Lung (tissue), 12 donors: ENCODE measurements around the gene ALDH1A3. TPM values are rescaled to one million over a fixed set of nuclear protein-coding genes. Genes with fewer than 3 reads are reported as not detected.

Experiments
- ATAC-seq: fragments of 200-7000 bp; cut with Tn5 transposase; one replicate; pipeline ENCODE4 v1.9.1; 2020; ENCODE audit warnings: moderate number of reproducible peaks; ENCODE audit not compliant: insufficient read depth, low FRiP score
- DNase-seq, 3 donors: peaks; one replicate each; pipeline ENCODE4 v3.0.0-alpha.2; 2013 to 2017
- H3K27ac ChIP-seq, 2 donors: one replicate each; pipeline ENCODE4 v1.5.1; 2013; ENCODE audit warnings: mild to moderate bottlenecking in 2 of 2, moderate library complexity in 2 of 2, control low read depth in 1 of 2, inconsistent platforms in 1 of 2, low read depth in 1 of 2, low read length in 1 of 2
- H3K27me3 ChIP-seq, 3 donors: one replicate each; pipeline ENCODE4 v1.5.1; 2013; ENCODE audit warnings: low read length in 2 of 3; ENCODE audit not compliant: control insufficient read depth in 3 of 3, insufficient read depth in 3 of 3
- H3K36me3 ChIP-seq, 4 donors: one replicate each; pipeline ENCODE4 v1.5.1; 2013; ENCODE audit warnings: low read length in 4 of 4, mild to moderate bottlenecking in 1 of 4, moderate library complexity in 1 of 4; ENCODE audit not compliant: control insufficient read depth in 4 of 4, insufficient read depth in 4 of 4
- H3K4me1 ChIP-seq, 5 donors: one replicate each; pipeline ENCODE4 v1.5.1; 2013; ENCODE audit warnings: low read length in 5 of 5, mild to moderate bottlenecking in 2 of 5, moderate library complexity in 1 of 5; ENCODE audit not compliant: control insufficient read depth in 5 of 5, insufficient read depth in 5 of 5
- H3K4me3 ChIP-seq: one replicate; pipeline ENCODE4 v1.5.1; 2013; ENCODE audit warnings: mild to moderate bottlenecking, control low read depth, moderate library complexity
- H3K9ac ChIP-seq, 2 donors: one replicate each; pipeline ENCODE4 v1.5.1; 2013; ENCODE audit warnings: low read length in 2 of 2, control low read depth in 1 of 2; ENCODE audit not compliant: insufficient read depth in 1 of 2
- H3K9me3 ChIP-seq, 4 donors: one replicate each; pipeline ENCODE4 v1.5.1; 2013; ENCODE audit warnings: low read length in 3 of 4, mild to moderate bottlenecking in 1 of 4, moderate library complexity in 1 of 4; ENCODE audit not compliant: control insufficient read depth in 4 of 4, insufficient read depth in 3 of 4
- WGBS, 2 donors: extraction: QIAGEN DNeasy Blood & Tissue Kit; methylation state at CpG; one replicate each; pipeline ENCODE4 v1.1.7; 2013; 5-methylcytosine and 5-hydroxymethylcytosine counted together
- polyA plus RNA-seq, 2 donors: library from polyadenylated mRNA; stranded (reverse); fragments of 200-250 nt; gene quantifications; one replicate each; pipeline ENCODE4 v1.2.1, GENCODE V29; 2013
- total RNA-seq, 2 donors: library from RNA; depleted of rRNA in 1 of 2; stranded (reverse); fragments of >200 nt in 1 of 2; gene quantifications; one replicate each; pipeline ENCODE4 v1.2.1, GENCODE V29; 2014 to 2021
- TF ChIP-seq, protein P1 (sequence below): IDR thresholded peaks from 2 replicates; pipeline ENCODE4 v1.5.1; 2012; ENCODE audit warnings: mild to moderate bottlenecking; ENCODE audit errors: control extremely low read depth, extremely low read depth
- donor health status: control.
- donor health status: control.
- donor health status: Bipolar disorder and iron deficiency.
- donor health status: healthy.
- donor health status: DM: yes; HTN: yes; CAD: no.

Gene ALDH1A3
- total and polyA plus RNA-seq, 4 donors: 3.0 to 18.7 (median 14.8) TPM

DNA sequence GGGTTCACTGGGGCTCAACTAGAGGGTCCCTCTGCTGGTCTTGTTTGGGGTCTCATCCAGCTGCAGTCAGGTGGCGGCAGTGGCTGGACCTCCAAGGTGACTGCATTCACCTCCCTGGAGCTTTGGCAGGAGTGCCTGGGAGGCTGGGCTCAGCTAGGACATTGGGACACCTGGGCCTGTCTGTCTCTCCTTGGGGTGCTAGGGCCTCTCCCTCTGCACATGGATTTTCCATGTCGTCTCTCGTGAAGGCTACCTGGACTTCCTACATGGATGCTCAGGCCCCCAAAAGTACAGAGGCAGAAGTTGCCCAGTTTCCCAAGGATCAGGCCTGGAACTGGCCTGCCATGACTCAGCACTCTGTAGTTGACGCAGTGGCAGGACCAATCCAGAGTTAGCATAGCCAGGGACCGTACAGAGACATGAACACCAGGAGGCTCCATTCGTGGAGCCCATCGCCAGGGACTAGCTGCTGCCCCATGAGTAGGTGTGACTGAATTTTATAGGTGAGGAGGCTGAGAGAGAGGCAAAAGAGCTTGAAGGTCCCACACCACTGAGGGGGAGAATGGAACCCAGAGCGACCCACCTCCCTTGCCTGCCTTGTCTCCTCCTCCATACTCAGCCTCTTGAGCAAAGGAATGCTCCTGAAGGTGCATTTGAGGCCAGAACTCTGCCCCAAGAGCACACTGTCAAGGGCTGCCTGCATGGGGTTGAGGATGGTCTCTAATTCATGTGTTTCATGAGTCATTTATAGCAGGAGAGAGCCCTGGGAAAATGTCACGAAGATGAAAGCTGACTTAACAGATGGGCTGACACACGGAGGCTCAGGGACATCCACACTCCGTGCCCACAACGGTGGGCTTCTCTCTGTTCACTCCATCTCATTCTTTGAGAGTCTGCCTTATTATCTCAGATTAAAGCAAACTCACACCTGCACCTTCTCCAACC lies 13.0 kb upstream of the ALDH1A3 start:
- Histone ChIP-seq H3K36me3 (no peaks in the 10 kb centered on the region), H3K27ac (no peak overlapping the region), H3K27me3 (peaks cover 0 to 3% (median 0%) of the 10 kb centered on the region in 3 donors), H3K4me3 (no peak overlapping the region), H3K4me1 (peaks cover 0 to 19% (median 0%) of the 10 kb centered on the region in 5 donors), H3K9ac (no peak overlapping the region), H3K9me3 (peaks cover 0 to 5% (median 0%) of the 10 kb centered on the region in 4 donors)
- DNase-seq (no peak), ATAC-seq (no peak)
- TF ChIP-seq, protein P1, sequence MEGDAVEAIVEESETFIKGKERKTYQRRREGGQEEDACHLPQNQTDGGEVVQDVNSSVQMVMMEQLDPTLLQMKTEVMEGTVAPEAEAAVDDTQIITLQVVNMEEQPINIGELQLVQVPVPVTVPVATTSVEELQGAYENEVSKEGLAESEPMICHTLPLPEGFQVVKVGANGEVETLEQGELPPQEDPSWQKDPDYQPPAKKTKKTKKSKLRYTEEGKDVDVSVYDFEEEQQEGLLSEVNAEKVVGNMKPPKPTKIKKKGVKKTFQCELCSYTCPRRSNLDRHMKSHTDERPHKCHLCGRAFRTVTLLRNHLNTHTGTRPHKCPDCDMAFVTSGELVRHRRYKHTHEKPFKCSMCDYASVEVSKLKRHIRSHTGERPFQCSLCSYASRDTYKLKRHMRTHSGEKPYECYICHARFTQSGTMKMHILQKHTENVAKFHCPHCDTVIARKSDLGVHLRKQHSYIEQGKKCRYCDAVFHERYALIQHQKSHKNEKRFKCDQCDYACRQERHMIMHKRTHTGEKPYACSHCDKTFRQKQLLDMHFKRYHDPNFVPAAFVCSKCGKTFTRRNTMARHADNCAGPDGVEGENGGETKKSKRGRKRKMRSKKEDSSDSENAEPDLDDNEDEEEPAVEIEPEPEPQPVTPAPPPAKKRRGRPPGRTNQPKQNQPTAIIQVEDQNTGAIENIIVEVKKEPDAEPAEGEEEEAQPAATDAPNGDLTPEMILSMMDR: no peak
- WGBS, 2 donors: 85 to 92% methylated on average over 12 of the region's 12 CpGs

DNA sequence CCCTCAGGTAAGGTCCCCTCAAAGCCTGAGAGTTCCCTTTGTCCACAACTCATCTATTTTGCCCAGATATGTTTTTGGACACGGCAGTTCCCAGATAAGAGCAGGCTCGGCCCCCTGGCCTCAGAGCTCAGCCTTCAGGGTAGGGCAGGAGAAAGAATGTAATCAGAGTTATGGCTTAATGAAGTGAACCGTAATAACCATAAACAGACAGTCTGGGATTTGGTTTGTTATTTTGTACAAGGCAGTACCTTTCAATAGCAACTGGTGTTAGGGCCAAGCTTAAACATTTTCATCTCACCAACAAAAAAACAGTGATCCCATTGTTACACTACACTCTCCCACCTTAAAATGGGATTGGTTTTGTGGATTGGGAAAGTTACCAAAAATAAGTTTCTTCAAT lies 12.2 kb upstream of the ALDH1A3 start:
- peaks cover 0 to 19% (median 0%) of the 10 kb centered on the region in 5 donors for H3K4me1 ChIP-seq
- H3K27me3 ChIP-seq: peaks cover 0 to 3% (median 0%) of the 10 kb centered on the region in 3 donors
- H3K4me3 ChIP-seq: no peak overlapping the region
- H3K9me3 ChIP-seq: peaks cover 0 to 5% (median 0%) of the 10 kb centered on the region in 4 donors
- H3K9ac ChIP-seq: peak overlapping the region in 1 of 2 donors; percentile 18
- ATAC-seq (no peak), DNase-seq (no peak)
- H3K27ac ChIP-seq: no peak overlapping the region
- H3K36me3 ChIP-seq: no peaks in the 10 kb centered on the region
- 63 to 66% methylated on average over 3 of the region's 3 CpGs for WGBS, 2 donors
- TF ChIP-seq, protein P1: no peak

DNA sequence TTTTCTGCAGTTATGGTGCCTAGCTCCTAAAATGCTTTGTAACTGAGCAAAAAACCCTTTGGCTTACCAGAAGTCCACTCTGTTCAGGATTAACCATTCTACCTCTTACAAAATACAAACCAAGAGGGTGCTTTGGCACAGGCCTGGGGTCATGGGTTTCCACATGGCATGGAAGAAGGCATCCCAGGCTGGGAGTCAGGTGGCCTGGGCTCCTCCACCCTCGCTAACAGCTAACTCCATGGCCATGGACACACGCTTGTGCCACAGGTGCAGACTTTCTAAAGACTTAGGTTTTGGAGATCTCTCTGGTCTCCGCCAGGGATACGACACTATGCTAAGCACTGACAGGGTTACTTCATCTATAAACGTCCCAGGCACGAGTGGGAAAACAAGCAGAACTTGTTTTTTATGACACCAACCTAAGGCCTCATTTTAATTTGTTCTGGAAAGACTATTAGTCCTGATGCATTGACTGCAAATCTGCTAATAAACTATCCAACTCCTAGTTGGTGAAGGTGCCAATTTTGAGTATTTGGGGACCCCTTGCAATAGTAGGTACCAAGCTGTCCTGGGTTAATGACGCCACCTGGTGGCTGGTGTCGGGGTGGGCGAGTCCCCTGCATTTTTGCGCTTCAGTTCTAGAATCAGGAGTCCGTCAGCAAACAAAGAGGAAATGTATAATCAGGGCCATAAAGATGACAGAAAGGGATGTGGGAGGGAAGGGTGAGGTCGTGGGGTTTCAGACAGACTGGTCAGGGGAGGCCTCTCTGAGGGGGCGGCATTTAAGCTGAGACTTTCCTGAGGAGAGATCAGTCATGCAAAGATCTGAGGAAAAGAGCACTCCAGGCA lies 10.3 kb upstream of the ALDH1A3 start:
- Histone ChIP-seq H3K9me3 (peaks cover 0 to 5% (median 0%) of the 10 kb centered on the region in 4 donors), H3K9ac (no peak overlapping the region), H3K27me3 (peaks cover 0 to 3% (median 0%) of the 10 kb centered on the region in 3 donors), H3K36me3 (no peaks in the 10 kb centered on the region), H3K27ac (no peak overlapping the region), H3K4me1 (peaks cover 0 to 8% (median 0%) of the 10 kb centered on the region in 5 donors), H3K4me3 (no peak overlapping the region)
- 71% methylated on average over 13 of the region's 13 CpGs for WGBS, 2 donors
- ATAC-seq (no peak), DNase-seq (no peak)
- TF ChIP-seq, protein P1: no peak
